Measurements from ENCODE around the gene SMG5.
"Not testable (repeated sequence)": the region's sequence is repeated elsewhere in the genome, so short reads cannot be mapped to it uniquely, and the experiment has no call there.

The SMG5 gene, protein sequence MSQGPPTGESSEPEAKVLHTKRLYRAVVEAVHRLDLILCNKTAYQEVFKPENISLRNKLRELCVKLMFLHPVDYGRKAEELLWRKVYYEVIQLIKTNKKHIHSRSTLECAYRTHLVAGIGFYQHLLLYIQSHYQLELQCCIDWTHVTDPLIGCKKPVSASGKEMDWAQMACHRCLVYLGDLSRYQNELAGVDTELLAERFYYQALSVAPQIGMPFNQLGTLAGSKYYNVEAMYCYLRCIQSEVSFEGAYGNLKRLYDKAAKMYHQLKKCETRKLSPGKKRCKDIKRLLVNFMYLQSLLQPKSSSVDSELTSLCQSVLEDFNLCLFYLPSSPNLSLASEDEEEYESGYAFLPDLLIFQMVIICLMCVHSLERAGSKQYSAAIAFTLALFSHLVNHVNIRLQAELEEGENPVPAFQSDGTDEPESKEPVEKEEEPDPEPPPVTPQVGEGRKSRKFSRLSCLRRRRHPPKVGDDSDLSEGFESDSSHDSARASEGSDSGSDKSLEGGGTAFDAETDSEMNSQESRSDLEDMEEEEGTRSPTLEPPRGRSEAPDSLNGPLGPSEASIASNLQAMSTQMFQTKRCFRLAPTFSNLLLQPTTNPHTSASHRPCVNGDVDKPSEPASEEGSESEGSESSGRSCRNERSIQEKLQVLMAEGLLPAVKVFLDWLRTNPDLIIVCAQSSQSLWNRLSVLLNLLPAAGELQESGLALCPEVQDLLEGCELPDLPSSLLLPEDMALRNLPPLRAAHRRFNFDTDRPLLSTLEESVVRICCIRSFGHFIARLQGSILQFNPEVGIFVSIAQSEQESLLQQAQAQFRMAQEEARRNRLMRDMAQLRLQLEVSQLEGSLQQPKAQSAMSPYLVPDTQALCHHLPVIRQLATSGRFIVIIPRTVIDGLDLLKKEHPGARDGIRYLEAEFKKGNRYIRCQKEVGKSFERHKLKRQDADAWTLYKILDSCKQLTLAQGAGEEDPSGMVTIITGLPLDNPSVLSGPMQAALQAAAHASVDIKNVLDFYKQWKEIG

GRCh38 chr1:156282479-156283222 is at the start of gene SMG5:
SMG5 (minus strand) TSS chr1:156282825; CDS start chr1:156282680, 145 bp downstream.
- peak; percentile 98 for DNase-seq

DNA sequence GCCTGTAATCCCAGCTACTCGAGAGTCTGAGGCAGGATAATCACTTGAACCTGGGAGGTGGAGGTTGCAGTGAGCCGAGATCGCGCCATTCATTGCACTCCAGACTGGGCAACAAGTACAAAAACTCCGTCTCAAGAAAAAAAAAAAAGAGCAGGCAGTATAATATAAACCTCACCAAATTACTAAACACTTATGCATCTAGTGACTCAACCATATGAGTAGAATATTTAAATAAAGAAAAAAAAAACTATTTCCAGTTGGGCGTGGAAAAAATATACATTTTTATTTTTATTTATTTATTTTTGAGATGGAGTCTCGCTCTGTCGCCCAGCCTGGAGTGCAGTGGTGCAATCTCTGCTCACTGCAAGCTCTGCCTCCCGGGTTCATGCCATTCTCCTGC is 40.6 kb upstream of the SMG5 start:
- not testable (repeated sequence) for DNase-seq

DNA sequence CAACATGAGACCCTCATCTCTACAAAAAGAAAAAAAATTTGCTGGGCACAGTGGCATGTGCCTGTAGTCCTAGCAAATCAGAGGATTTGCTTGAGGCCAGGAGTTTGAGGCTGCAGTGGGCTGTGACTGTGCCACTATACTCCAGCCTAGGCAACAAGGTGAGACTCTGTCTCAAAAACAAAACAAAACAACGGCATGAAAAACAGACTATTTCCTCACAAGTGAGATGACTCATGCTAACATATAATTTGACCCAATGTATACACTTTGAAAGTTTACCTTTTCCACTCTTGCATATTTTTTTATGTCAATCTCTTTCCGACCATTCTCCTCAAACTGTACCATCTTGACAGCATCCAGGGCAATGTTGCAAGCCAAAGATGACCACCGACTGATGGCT is 37.9 kb upstream of the SMG5 start:
- no peak for DNase-seq

DNA sequence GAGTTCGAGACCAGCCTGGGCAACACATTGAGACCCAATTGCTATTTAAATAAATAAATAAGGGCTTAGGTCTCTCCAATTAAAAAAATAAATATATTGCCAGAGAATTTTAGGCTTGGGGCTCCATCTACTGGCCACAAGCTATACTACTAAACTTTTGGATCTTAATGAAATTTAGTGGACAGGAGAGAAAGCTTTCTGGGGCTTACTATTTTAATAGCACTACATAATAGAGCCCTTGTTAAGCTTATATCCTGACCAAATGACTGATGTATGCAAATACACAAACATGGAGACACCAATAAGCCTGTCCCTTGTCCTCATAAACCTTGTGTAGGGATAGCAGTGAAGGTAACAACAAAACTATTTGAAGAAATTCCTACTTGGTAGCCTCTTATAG is 37.0 kb upstream of the SMG5 start:
- DNase-seq = peak; percentile 52

GRCh38 chr1:156316909-156317308 is 34.3 kb upstream of the SMG5 start:
- DNase-seq = no peak

- no peak for DNase-seq
Observed at GRCh38 chr1:156310962-156311361, 28.3 kb upstream of the SMG5 start.

DNA sequence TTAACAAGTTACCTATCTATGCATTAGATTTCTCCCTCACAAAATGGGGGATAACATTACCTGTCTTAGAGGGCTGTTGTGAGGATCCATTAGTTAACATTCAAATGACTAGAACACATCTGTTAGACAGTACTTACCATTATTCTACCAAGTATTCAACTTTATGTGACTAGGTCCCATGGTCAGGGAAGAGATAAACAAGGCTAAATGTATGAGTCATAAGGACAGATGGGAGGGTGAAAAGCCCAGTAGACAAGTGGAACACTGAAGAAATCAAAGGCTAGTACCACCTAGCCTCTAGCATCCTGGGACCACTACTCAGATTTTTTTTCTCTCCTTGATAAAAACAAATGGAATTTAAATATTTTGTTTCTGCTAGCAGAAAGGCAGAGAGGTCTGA is 25.5 kb upstream of the SMG5 start:
- DNase-seq = no peak

DNA sequence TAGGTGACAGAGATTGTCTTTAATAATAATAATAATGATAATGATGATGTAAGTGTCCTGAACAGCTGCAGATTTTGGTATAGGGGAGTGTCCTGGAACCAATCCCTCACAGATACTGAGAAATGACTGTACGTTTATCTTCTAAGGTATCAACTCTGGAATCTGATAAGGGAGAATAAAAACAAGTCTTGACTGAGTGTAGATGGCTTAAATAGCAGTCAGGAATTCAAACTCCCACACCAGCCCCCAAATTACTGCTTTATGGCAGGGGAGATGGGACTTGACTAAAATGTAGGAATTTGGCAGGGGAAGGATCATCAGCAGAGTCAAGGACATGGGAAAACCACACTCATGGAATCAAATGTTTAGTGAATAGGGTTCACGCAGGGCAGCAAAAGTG is 22.6 kb upstream of the SMG5 start:
- no peak for DNase-seq

DNA sequence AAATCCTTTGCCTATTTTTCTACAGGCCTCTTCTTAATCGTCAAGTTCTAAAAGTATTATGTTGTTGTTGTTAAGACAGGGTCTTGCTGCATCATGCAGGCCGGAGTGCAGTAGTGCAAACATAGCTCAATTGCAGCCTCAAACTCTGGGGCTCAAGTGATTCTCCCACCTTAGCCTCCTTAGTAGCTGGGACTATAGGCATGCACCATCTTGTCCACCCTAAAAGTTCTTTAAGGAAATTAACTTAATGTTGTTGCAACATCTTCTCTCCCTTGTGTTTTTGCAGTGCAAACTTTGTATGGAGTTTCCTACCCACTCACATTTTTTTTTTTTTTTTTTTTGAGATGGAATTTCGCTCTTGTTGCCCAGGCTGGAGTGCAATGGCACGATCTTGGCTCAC is 20.6 kb upstream of the SMG5 start:
- DNase-seq = no peak

- no peak for DNase-seq
Observed at GRCh38 chr1:156298852-156299357, 16.3 kb upstream of the SMG5 start, which contains the start of gene VHLL. VHLL (minus strand) TSS chr1:156299307; CDS start chr1:156299189, 118 bp downstream.

GRCh38 chr1:156295391-156295947 is 12.8 kb upstream of the SMG5 start, which contains the start of gene GLMP:
GLMP (minus strand) TSS chr1:156295679; CDS start chr1:156295645, 34 bp downstream.
- DNase-seq = peak; percentile 67

DNA sequence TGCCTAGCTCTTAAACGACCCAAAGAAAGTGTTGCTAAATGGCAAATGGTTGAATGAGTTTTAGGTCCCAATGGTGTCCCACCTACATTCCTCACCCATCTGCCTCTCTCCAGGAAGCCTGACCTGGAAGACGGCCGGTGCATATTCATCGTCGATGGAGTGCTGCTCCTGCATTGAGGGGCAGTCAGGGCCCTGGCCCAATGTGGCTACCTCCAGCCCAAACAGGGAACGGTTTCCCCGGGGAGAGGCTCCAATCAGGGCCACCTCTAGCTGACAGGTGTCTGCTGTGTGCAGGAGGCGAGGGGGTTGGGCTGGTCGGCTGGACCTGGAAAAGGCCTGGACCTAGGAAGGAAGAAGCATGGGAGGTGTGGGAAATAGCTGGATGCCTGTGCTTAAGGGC is 11.3 kb upstream of the SMG5 start:
- no peak for DNase-seq

- no peak for DNase-seq
Observed at GRCh38 chr1:156293098-156293434, 10.4 kb upstream of the SMG5 start.

DNA sequence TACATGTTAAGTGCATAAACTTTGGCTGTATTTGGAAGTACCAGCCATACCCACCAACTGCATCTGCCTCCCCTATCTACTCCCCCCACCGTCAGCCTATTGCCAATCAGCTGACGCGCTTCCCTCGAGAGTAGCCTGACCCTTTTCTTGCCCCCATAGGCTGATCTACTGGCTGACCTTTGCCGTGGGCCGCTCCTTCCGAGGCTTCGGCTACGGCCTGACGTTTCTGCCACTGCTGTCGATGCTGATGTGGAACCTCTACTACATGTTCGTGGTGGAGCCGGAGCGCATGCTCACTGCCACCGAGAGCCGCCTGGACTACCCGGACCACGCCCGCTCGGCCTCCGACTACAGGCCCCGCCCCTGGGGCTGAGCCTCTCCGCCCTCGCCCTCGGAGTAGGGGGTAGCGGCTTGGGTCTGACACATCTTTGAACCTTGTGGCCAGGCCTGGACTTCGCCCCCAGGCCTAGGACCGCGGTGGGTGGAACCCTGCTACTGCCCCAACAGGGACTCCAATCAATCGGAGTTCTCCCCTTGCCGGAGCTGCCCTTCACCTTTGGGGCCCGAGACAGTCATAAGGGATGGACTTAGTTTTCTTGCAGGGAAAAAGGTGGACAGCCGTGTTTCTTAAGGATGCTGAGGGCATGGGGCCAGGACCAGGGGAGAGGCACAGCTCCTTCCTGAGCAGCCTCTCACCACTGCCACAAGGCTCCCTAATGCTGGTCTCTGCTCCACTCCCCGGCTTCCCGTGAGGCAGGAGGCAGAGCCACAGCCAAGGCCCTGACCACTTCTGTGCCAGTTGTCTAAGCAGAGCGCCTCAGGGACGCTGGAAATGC is 8.8 kb upstream of the SMG5 start:
- peak; percentile 25 for DNase-seq

- DNase-seq = no peak
Observed at GRCh38 chr1:156289857-156290256, 7.2 kb upstream of the SMG5 start.

- no peak for DNase-seq
Observed at GRCh38 chr1:156286061-156286460, 3.4 kb upstream of the SMG5 start.

GRCh38 chr1:156285437-156285836 is 2.8 kb upstream of the SMG5 start:
- no peak for DNase-seq

DNA sequence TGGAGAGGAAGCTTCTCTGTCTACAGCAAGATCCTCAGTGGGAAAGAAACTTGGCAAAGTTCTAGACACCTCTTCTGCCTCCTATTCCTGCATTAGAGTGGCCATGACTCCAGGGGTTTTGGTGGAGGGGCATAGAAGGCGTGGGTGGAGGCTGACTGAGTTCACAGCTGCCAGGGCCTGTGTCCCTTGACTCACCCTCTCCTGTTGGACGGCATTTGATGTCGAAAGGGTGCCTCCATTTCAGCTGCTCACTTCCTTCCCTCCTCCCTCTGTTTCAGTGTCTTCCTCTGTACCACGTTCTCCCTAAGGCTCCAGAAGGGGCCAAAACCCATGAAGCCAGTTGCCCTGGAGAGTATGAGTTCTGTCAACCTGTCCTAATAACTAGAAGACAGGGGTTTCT is 2.1 kb upstream of the SMG5 start:
- DNase-seq = no peak

DNA sequence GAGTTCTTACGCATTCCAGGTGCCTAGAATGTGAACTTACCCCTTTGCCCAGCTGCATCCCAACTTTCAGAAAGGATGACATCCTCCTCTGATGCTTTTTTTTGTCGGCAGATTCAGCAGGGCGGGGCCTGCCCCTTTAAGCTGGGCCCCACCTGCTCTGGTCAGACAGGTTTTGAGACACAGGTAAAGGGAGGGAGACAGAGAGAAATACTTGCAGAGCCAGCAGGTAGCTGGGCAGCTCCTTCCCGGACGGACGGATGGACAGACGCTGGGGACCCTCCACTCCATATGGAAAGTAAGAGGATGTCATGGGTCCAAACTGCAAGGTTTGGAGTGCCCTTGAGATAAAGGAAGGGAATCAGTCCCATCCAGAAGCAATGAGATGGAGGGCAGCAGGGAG is 1.5 kb upstream of the SMG5 start, which contains the start of gene TMEM79:
TSS of gene TMEM79 (plus strand) at position 214 of the 400 bp plus-strand sequence. CDS start 902 bp downstream, outside the sequence.
- DNase-seq = no peak

GRCh38 chr1:156283521-156283920 is 896 bp upstream of the SMG5 start:
- DNase-seq = no peak

All from CD4-positive, alpha-beta T cell treated with Interleukin-17A for 1 hour (primary cell).